Gastrocnemius medialis (tissue), 4 donors: ENCODE measurements around the gene DNAH17.

Experiments used
- CTCF ChIP-seq, 5 experiments: fragments of 450-650 bp in 3 of 5; fragments of 200-600 bp in 2 of 5; sonication (generic) in 2 of 5; IDR thresholded peaks in 4 of 5; conservative IDR thresholded peaks in 1 of 5; 1 replicate in 4 of 5; 2 replicates in 1 of 5; pipeline ENCODE4 v1.5.1; 2016 to 2019; ENCODE audit warnings: antibody characterized with exemption in 5 of 5, mild to moderate bottlenecking in 3 of 5, moderate library complexity in 3 of 5
- POLR2A ChIP-seq, 2 donors: fragments of 450-650 bp; IDR thresholded peaks; one replicate each; pipeline ENCODE4 v1.6.1; 2017; ENCODE audit warnings: antibody characterized with exemption in 2 of 2, mild to moderate bottlenecking in 2 of 2, moderate library complexity in 2 of 2

GRCh38 chr17:78380370-78380769 is 196.8 kb downstream of the DNAH17 start:
- no peak for TF ChIP-seq CTCF (IDR thresholded peaks at IDR 0.05 in 4 of 5, conservative IDR thresholded peaks at IDR 0.05 in 1 of 5)
- TF ChIP-seq POLR2A (IDR thresholded peaks at IDR 0.05), result no peak
